Measurements from ENCODE around the gene LRMDA. TPM values are rescaled to one million over a fixed set of nuclear protein-coding genes. Genes with fewer than 3 reads are reported as not detected.

LRMDA gene
- total RNA-seq, 1 donor from 2014 or later, result 18.7 TPM

GRCh38 chr10:75827587-75828021 lies 396.2 kb downstream of the LRMDA start:
- TF ChIP-seq CTCF (IDR thresholded peaks at IDR 0.05; ENCODE audit: insufficient read depth, low read length, poor library complexity, severe bottlenecking), result no peak
- H3K36me3 ChIP-seq (ENCODE audit: control insufficient read depth, insufficient read depth, low read length), result no peaks in the 10 kb centered on the region
- DNase-seq (ENCODE audit: low read depth), result no peak
- no peaks in the 10 kb centered on the region for H3K27me3 ChIP-seq (ENCODE audit: control insufficient read depth, insufficient read depth, low read length)
- H3K4me3 ChIP-seq (ENCODE audit: low read depth, low read length), result no peak overlapping the region

- TF ChIP-seq CTCF (IDR thresholded peaks at IDR 0.05; ENCODE audit: insufficient read depth, low read length, poor library complexity, severe bottlenecking), result no peak
- H3K36me3 ChIP-seq (ENCODE audit: control insufficient read depth, insufficient read depth, low read length), result no peaks in the 10 kb centered on the region
- H3K27me3 ChIP-seq (ENCODE audit: control insufficient read depth, insufficient read depth, low read length), result no peaks in the 10 kb centered on the region
- H3K4me3 ChIP-seq (ENCODE audit: low read depth, low read length), result no peak overlapping the region
- no peak for DNase-seq (ENCODE audit: low read depth)
Observed at GRCh38 chr10:75828413-75828812, 397.0 kb downstream of the LRMDA start.

DNA sequence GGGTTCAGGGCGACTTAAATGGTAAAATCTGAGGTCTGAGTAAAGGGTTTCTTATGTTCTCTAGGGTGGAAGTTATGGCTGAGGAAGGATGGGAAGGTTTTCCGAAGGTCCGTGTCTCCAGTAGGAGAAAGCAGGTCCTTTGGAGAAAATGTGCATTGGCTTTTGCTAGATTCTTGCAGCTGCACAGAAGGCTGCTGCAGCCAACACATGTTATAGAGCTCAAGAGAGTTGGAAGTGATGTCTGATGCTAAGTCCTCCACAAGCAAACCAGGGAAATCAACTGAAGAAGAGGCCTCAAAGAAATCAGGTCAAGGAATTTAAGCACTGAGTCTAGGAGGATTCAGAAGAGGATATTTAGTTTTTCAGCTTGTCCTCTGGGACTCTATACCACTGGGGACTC lies 404.6 kb downstream of the LRMDA start:
- TF ChIP-seq CTCF (IDR thresholded peaks at IDR 0.05; ENCODE audit: insufficient read depth, low read length, poor library complexity, severe bottlenecking), result no peak
- H3K27me3 ChIP-seq (ENCODE audit: control insufficient read depth, insufficient read depth, low read length), result no peaks in the 10 kb centered on the region
- H3K4me3 ChIP-seq (ENCODE audit: low read depth, low read length), result no peak overlapping the region
- DNase-seq (ENCODE audit: low read depth), result no peak
- H3K36me3 ChIP-seq (ENCODE audit: control insufficient read depth, insufficient read depth, low read length), result no peaks in the 10 kb centered on the region

- no peak for TF ChIP-seq CTCF (IDR thresholded peaks at IDR 0.05; ENCODE audit: insufficient read depth, low read length, poor library complexity, severe bottlenecking)
- no peak overlapping the region for H3K4me3 ChIP-seq (ENCODE audit: low read depth, low read length)
- DNase-seq (ENCODE audit: low read depth), result no peak
- H3K36me3 ChIP-seq (ENCODE audit: control insufficient read depth, insufficient read depth, low read length), result no peaks in the 10 kb centered on the region
- H3K27me3 ChIP-seq (ENCODE audit: control insufficient read depth, insufficient read depth, low read length), result no peaks in the 10 kb centered on the region
Observed at GRCh38 chr10:75838486-75838885, 407.1 kb downstream of the LRMDA start.

DNA sequence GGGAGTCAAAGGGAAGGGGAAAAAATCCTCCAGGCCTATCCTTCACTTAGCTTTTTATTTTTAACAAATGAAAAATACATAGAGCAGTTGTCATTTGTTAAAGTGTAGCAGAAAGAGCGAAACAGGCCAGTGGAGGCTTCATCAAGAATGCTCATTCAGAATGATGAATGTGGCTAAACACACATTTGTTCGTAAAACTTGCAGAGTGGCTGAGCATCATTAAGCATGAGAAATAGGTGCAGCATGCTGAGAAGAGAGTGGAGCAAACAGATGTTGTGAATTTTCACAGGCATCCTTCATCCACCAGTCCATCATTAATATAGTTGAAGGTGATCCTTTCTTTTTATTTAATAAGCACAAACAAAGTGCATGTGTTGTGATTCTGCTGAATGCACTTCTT lies 407.6 kb downstream of the LRMDA start:
- no peak overlapping the region for H3K4me3 ChIP-seq (ENCODE audit: low read depth, low read length)
- TF ChIP-seq CTCF (IDR thresholded peaks at IDR 0.05; ENCODE audit: insufficient read depth, low read length, poor library complexity, severe bottlenecking), result no peak
- no peak for DNase-seq (ENCODE audit: low read depth)
- no peaks in the 10 kb centered on the region for H3K27me3 ChIP-seq (ENCODE audit: control insufficient read depth, insufficient read depth, low read length)
- no peaks in the 10 kb centered on the region for H3K36me3 ChIP-seq (ENCODE audit: control insufficient read depth, insufficient read depth, low read length)

- no peak for TF ChIP-seq CTCF (IDR thresholded peaks at IDR 0.05; ENCODE audit: insufficient read depth, low read length, poor library complexity, severe bottlenecking)
- Histone ChIP-seq H3K4me3 (ENCODE audit: low read depth, low read length) (no peak overlapping the region), H3K27me3 (ENCODE audit: control insufficient read depth, insufficient read depth, low read length) (no peaks in the 10 kb centered on the region), H3K36me3 (ENCODE audit: control insufficient read depth, insufficient read depth, low read length) (no peaks in the 10 kb centered on the region)
- DNase-seq (ENCODE audit: low read depth), result no peak
Observed at GRCh38 chr10:75841266-75841665, 409.8 kb downstream of the LRMDA start.
